K562 (cell line): ENCODE measurements around the gene TBCEL. TPM values are rescaled to one million over a fixed set of nuclear protein-coding genes. Genes with fewer than 3 reads are reported as not detected.

Experiments
- ATAC-seq: fragments of 200-7000 bp; cut with Tn5 transposase; 3 replicates; pipeline ENCODE4 v1.9.1; 2020; ENCODE audit warnings: moderate library complexity
- BruUV-seq: library from RNA; stranded (reverse); fragments of 400-500 nt; replicated peaks from 2 replicates; lab custom pipeline; 2021; lab: Mats Ljungman, UMichigan
- CTCF ChIA-PET: fragments of 300-600 bp; formaldehyde crosslinking; extraction: SDS; loops from one replicate; lab custom pipeline; 2021; ENCODE audit warnings: low intra/inter-chr PET ratio; lab: Yijun Ruan, JAX
- POLR2A ChIA-PET: fragments of 300-600, 350-650 bp; sonication (Branson Sonifier 250); formaldehyde crosslinking; extraction: SDS; loops from one replicate; lab custom pipeline; 2021; ENCODE audit warnings: antibody characterized with exemption, inconsistent platforms; lab: Yijun Ruan, JAX
- DNase-seq, 4 experiments: peaks; one replicate each; pipeline versions ENCODE4 v3.0.0 to v3.0.0-alpha.2; 2011 to 2018; ENCODE audit warnings: low spot score in 3 of 4, mixed read lengths in 3 of 4; ENCODE audit errors: extremely low read depth in 1 of 4
- FAIRE-seq: peaks from 2 replicates; lab custom pipeline; 2011; peaks lifted over from hg19 to GRCh38; lab: Jason Lieb, UNC
- H2AFZ ChIP-seq: 2 replicates; pipeline ENCODE4 v1.6.0; 2011; ENCODE audit warnings: low read depth, low read length, control low read depth, inconsistent platforms
- H3K27ac ChIP-seq: fragments of 200-600 bp; 3 replicates; pipeline ENCODE4 v1.8.0; 2011; ENCODE audit warnings: low read depth, mild to moderate bottlenecking, control low read depth, inconsistent platforms, low read length, moderate library complexity, mixed read lengths; ENCODE audit errors: extremely low read depth
- H3K27me3 ChIP-seq, 2 experiments: fragments of 300-600 bp in 1 of 2; 2 replicates in 1 of 2; 3 replicates in 1 of 2; pipeline versions ENCODE4 v1.6.0 to v1.8.0; 2011; ENCODE audit warnings: inconsistent platforms in 2 of 2, low read length in 2 of 2, mild to moderate bottlenecking in 1 of 2, mixed read lengths in 1 of 2, moderate library complexity in 1 of 2; ENCODE audit not compliant: control insufficient read depth in 2 of 2, insufficient read depth in 2 of 2
- H3K36me3 ChIP-seq: fragments of 300-600 bp; 3 replicates; pipeline ENCODE4 v1.8.0; 2011; ENCODE audit warnings: mild to moderate bottlenecking, low read length, inconsistent platforms; ENCODE audit not compliant: control insufficient read depth, insufficient read depth
- H3K4me1 ChIP-seq, 2 experiments: fragments of 200-600 bp in 1 of 2; replicated peaks in 1 of 2; 2 replicates in 1 of 2; 3 replicates in 1 of 2; pipeline versions ENCODE4 v1.5.1 to v1.8.0; 2011; ENCODE audit warnings: inconsistent platforms in 2 of 2, low read length in 2 of 2, mild to moderate bottlenecking in 1 of 2, mixed read lengths in 1 of 2, moderate library complexity in 1 of 2; ENCODE audit not compliant: control insufficient read depth in 2 of 2, insufficient read depth in 2 of 2
- H3K4me2 ChIP-seq: 2 replicates; pipeline ENCODE4 v1.6.1; 2011; ENCODE audit warnings: low read length, control low read depth, inconsistent platforms, mixed read lengths; ENCODE audit not compliant: insufficient read depth
- H3K4me3 ChIP-seq: fragments of 200-600 bp; sonication (generic), shearing (Covaris generic); 2 replicates; pipeline ENCODE4 v1.5.1; 2016; ENCODE audit warnings: control low read depth, inconsistent platforms
- H3K79me2 ChIP-seq: fragments of 200-600 bp; 3 replicates; pipeline ENCODE4 v1.8.0; 2011; ENCODE audit warnings: low read length, inconsistent platforms; ENCODE audit not compliant: control insufficient read depth, insufficient read depth
- H3K9ac ChIP-seq, 2 experiments: 2 replicates each; pipeline versions ENCODE4 v1.6.0 to v1.6.1; 2011; ENCODE audit warnings: low read depth in 2 of 2, low read length in 2 of 2, control low read depth in 1 of 2, inconsistent platforms in 1 of 2, mild to moderate bottlenecking in 1 of 2, mixed read lengths in 1 of 2; ENCODE audit not compliant: insufficient read depth in 1 of 2
- H3K9me1 ChIP-seq: one replicate; pipeline ENCODE4 v1.6.0; 2011; ENCODE audit warnings: inconsistent platforms, mild to moderate bottlenecking, low read length, moderate library complexity; ENCODE audit not compliant: control insufficient read depth, insufficient read depth
- H3K9me3 ChIP-seq: replicated peaks from 2 replicates; pipeline ENCODE4 v1.5.1; 2011; ENCODE audit warnings: low read depth, low read length, inconsistent platforms; ENCODE audit not compliant: control insufficient read depth, insufficient read depth
- H4K20me1 ChIP-seq: replicated peaks from 2 replicates; pipeline ENCODE4 v1.6.1; 2011; ENCODE audit warnings: low read length, inconsistent platforms, mixed read lengths; ENCODE audit not compliant: control insufficient read depth, insufficient read depth
- ZNF57 ChIP-seq: fragments of 450-650 bp; formaldehyde crosslinking; IDR thresholded peaks from 2 replicates; pipeline ENCODE4 v1.4.0; 2020; ENCODE audit warnings: mild to moderate bottlenecking, moderate library complexity
- WGBS: fragments of 100-300 bp; shearing (Covaris generic); methylation state at CpG from one replicate; pipeline ENCODE4 v1.1.6; 2016; ENCODE audit warnings: low coverage, mixed read lengths; ENCODE audit not compliant: insufficient coverage; ENCODE audit errors: missing lambda C conversion rate; 5-methylcytosine and 5-hydroxymethylcytosine counted together
- in situ Hi-C: fragments of 300-500 bp; cut with MboI; formaldehyde crosslinking; loops from 4 replicates; pipeline ENCODE4 v1.15.0; 2018; ENCODE audit warnings: inconsistent platforms, mixed read lengths
- intact Hi-C: fragments of 100-400 bp; cut with micrococcal nuclease; formaldehyde crosslinking; loops from 2 replicates; pipeline ENCODE4 v1.14.2; 2022
- polyA plus RNA-seq, 8 experiments: library from polyadenylated mRNA; depleted of rRNA in 4 of 8; stranded (reverse) in 5 of 8; unstranded in 3 of 8; fragments of >200 nt; fragmentation: Nextera tagmentation in 2 of 8; fragmentation: Illumina TruSeq in 1 of 8; extraction: Ambion mirVana in 2 of 8; extraction: Trizol in 1 of 8; gene quantifications; 2 replicates each; pipeline versions ENCODE4 v1.2.1 to v1.2.3, GENCODE V29; 2011 to 2014; ENCODE audit warnings: inconsistent platforms in 1 of 8, missing spikeins in 1 of 8
- total RNA-seq, 7 experiments: library from RNA; depleted of rRNA in 6 of 7; stranded (reverse); fragments of >200 nt in 6 of 7; fragmentation: Illumina TruSeq in 2 of 7; extraction: Trizol in 2 of 7; gene quantifications; 2 replicates each; pipeline versions ENCODE4 v1.2.1 to v1.2.3, GENCODE V29; 2011 to 2021; ENCODE audit warnings: low replicate concordance in 1 of 7
- TF ChIP-seq, protein P1 (sequence below), 2 experiments: fragments of 450-650 bp; formaldehyde crosslinking in 1 of 2; IDR thresholded peaks; 2 replicates each; pipeline versions ENCODE4 v1.4.0 to v1.6.1; 2014 to 2020; ENCODE audit warnings: mild to moderate bottlenecking in 2 of 2, borderline replicate concordance in 1 of 2, low read depth in 1 of 2

Gene TBCEL
- total and polyA plus RNA-seq, 9 of the 15 experiments (the other 6 are each of a cell fraction or from before 2014, with no cell fraction given) = 0.39 to 2.3 (median 1.4) TPM

DNA sequence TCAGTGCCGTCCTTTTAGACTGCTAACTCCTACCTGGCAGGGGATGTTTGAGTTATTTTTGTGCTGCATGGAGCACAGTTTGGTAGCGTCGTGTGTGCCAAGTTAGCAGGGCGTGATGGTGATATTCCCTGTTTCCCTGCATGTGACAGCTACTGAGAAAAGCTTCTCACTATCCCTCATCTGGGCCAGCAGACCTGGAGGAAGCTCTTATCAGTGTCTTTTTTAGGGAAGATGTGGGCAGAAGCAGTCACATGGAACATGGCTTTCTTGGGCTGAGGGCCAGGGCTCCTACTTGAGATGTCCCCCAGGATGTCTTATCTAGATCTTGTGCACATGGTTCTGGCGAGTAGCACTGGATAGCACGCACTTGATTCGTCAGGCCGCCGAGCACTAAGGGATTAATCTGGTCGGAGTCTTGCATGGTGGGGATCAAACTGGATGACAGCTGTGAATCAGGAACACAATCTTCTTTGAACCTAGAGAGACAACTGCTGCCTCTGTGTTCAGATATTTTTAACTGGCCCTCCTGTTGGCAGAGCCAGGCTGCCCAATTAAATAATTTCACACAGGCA is 110.9 kb downstream of the TBCEL start:
- Histone ChIP-seq H3K9me3 (no peaks in the 10 kb centered on the region), H3K4me3 (no peak overlapping the region), H3K4me1 (no peaks in the 10 kb centered on the region), H3K4me2 (no peak overlapping the region), H3K9ac (no peak overlapping the region), H2AFZ (no peak overlapping the region), H3K79me2 (no peaks in the 10 kb centered on the region), H3K27me3 (peaks cover 11 to 26% of the 10 kb centered on the region in 2 experiments; a peak in 4 of 5 replicates), H4K20me1 (no peaks in the 10 kb centered on the region), H3K27ac (no peak overlapping the region), H3K9me1 (no peaks in the 10 kb centered on the region), H3K36me3 (no peaks in the 10 kb centered on the region)
- CTCF ChIA-PET = no interaction called here
- POLR2A ChIA-PET = no interaction called here
- no peak for FAIRE-seq
- 1% methylated on average over 10 of the region's 10 CpGs for WGBS
- in situ Hi-C loops (no loop called here), intact Hi-C loops (no loop called here)
- no peak for DNase-seq
- TF ChIP-seq, protein P1, sequence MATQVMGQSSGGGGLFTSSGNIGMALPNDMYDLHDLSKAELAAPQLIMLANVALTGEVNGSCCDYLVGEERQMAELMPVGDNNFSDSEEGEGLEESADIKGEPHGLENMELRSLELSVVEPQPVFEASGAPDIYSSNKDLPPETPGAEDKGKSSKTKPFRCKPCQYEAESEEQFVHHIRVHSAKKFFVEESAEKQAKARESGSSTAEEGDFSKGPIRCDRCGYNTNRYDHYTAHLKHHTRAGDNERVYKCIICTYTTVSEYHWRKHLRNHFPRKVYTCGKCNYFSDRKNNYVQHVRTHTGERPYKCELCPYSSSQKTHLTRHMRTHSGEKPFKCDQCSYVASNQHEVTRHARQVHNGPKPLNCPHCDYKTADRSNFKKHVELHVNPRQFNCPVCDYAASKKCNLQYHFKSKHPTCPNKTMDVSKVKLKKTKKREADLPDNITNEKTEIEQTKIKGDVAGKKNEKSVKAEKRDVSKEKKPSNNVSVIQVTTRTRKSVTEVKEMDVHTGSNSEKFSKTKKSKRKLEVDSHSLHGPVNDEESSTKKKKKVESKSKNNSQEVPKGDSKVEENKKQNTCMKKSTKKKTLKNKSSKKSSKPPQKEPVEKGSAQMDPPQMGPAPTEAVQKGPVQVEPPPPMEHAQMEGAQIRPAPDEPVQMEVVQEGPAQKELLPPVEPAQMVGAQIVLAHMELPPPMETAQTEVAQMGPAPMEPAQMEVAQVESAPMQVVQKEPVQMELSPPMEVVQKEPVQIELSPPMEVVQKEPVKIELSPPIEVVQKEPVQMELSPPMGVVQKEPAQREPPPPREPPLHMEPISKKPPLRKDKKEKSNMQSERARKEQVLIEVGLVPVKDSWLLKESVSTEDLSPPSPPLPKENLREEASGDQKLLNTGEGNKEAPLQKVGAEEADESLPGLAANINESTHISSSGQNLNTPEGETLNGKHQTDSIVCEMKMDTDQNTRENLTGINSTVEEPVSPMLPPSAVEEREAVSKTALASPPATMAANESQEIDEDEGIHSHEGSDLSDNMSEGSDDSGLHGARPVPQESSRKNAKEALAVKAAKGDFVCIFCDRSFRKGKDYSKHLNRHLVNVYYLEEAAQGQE (IDR thresholded peaks at IDR 0.05; ENCODE audit: borderline replicate concordance) = no peak
- TF ChIP-seq, protein P1 (CRISPR knock-in tag; IDR thresholded peaks at IDR 0.05; ENCODE audit: low read depth) = no peak
- TF ChIP-seq ZNF57 (CRISPR knock-in tag) = no peak
- BruUV-seq = no TSS peak
- ATAC-seq = no peak
